Adrenal gland (tissue), 12 donors: Measurements from ENCODE around the gene DAPL1. TPM values are rescaled to one million over a fixed set of nuclear protein-coding genes. Genes with fewer than 3 reads are reported as not detected.

Experiments used
- DNase-seq, 7 donors: peaks; one replicate each; pipeline ENCODE4 v3.0.0-alpha.2; 2019 to 2020
- H3K27ac ChIP-seq, 5 donors: fragments of 200-600 bp; sonication (generic) in 4 of 5; 1 replicate in 3 of 5; 2 replicates in 2 of 5; pipeline versions ENCODE4 v1.5.1 to v1.8.0; 2016 to 2020; ENCODE audit warnings: mild to moderate bottlenecking in 1 of 5
- H3K27me3 ChIP-seq: fragments of 200-600 bp; 2 replicates; pipeline ENCODE4 v1.8.0; 2021
- H3K36me3 ChIP-seq, 2 donors: fragments of 200-600 bp; replicated peaks in 1 of 2; 1 replicate in 1 of 2; 2 replicates in 1 of 2; pipeline versions ENCODE4 v1.5.1 to v1.8.0; 2018 to 2022
- H3K4me1 ChIP-seq, 2 donors: fragments of 200-600 bp; replicated peaks in 1 of 2; 1 replicate in 1 of 2; 2 replicates in 1 of 2; pipeline versions ENCODE4 v1.5.1 to v1.8.0; 2018 to 2021
- H3K4me3 ChIP-seq, 4 donors: fragments of 200-600 bp; sonication (generic) in 3 of 4; one replicate each; pipeline ENCODE4 v1.5.1; 2016 to 2018
- H3K9me3 ChIP-seq, 3 donors: fragments of 200-600 bp; sonication (generic) in 1 of 3; replicated peaks in 1 of 3; 1 replicate in 2 of 3; 2 replicates in 1 of 3; pipeline versions ENCODE4 v1.5.1 to v1.8.0; 2016 to 2021
- CTCF ChIP-seq, 6 experiments: fragments of 450-650 bp in 4 of 6; fragments of 200-600 bp in 2 of 6; sonication (generic) in 1 of 6; IDR thresholded peaks; 1 replicate in 5 of 6; 2 replicates in 1 of 6; pipeline versions ENCODE4 v1.5.1 to v1.8.0; 2016 to 2021; ENCODE audit warnings: antibody characterized with exemption in 6 of 6, mild to moderate bottlenecking in 2 of 6, moderate library complexity in 1 of 6
- POLR2A ChIP-seq, 2 donors: fragments of 450-650 bp; IDR thresholded peaks; one replicate each; pipeline ENCODE4 v1.6.1; 2017; ENCODE audit warnings: antibody characterized with exemption in 2 of 2, mild to moderate bottlenecking in 2 of 2, moderate library complexity in 1 of 2
- WGBS, 4 donors: extraction: QIAGEN DNeasy Blood & Tissue Kit in 2 of 4; methylation state at CpG; one replicate each; pipeline versions ENCODE4 v1.1.5 to v1.1.7; 2013 to 2017; 5-methylcytosine and 5-hydroxymethylcytosine counted together
- intact Hi-C, 2 donors: fragments of 100-400 bp; cut with DNase I; formaldehyde crosslinking; loops; one replicate each; pipeline versions ENCODE4 v1.14.1 to v1.15.0; 2022 to 2023
- polyA plus RNA-seq, 3 donors: library from polyadenylated mRNA; stranded (reverse); fragments of 200-250 nt in 2 of 3; fragments of 350-450 nt in 1 of 3; fragmentation: Illumina TruSeq in 1 of 3; extraction: RNeasy Lipid Tissue Mini Kit (QIAGEN cat#74804) in 1 of 3; gene quantifications; one replicate each; pipeline ENCODE4 v1.2.3, GENCODE V29; 2013 to 2014
- total RNA-seq, 9 donors: library from RNA; depleted of rRNA in 4 of 9; stranded (reverse); fragments of >200 nt in 4 of 9; fragments of 120-200 nt in 1 of 9; fragmentation: NEBNext Ultra II Directional in 1 of 9; extraction: Animal tissue kit (Norgen Biotek cat#: 25700) in 1 of 9; gene quantifications; one replicate each; pipeline versions ENCODE4 v1.1.0 to v1.2.4, GENCODE V29; 2013 to 2023
- donor health status: healthy with polysubstance abuse.
- donor health status: Bipolar disorder and iron deficiency.
- donor health status: DM: yes; HTN: yes; CAD: no.
- donor health status: DM: no; HTN: no; CAD: no.
- donor health status: DM: no; HTN: no; CAD: no.
- donor health status: DM: yes; HTN: yes; CAD: no.

DAPL1 gene
- total and polyA plus RNA-seq, 12 donors = 0.50 to 177 (median 35.4) TPM

- no peaks in the 10 kb centered on the region for H3K36me3 ChIP-seq
- WGBS, 4 donors = 81 to 89% (median 84%) methylated on average over 13 of the region's 13 CpGs
- intact Hi-C loops = no loop called here
Measured at GRCh38 chr2:158822193-158822592, 27.1 kb downstream of the DAPL1 start.

GRCh38 chr2:158823486-158824237, 28.5 kb downstream of the DAPL1 start:
- 67 to 93% (median 72%) methylated on average over 10 of the region's 10 CpGs for WGBS, 4 donors

More at GRCh38 chr2:158822193-158822592, 27.1 kb downstream of the DAPL1 start:
- no peaks in the 10 kb centered on the region for H3K9me3 ChIP-seq
- no peak overlapping the region for H3K4me3 ChIP-seq
- H3K27ac ChIP-seq = no peak overlapping the region
- DNase-seq = no peak
- no peaks in the 10 kb centered on the region for H3K4me1 ChIP-seq
- no peak for TF ChIP-seq CTCF (IDR thresholded peaks at IDR 0.05)
- no peak for TF ChIP-seq POLR2A (IDR thresholded peaks at IDR 0.05)
- no peaks in the 10 kb centered on the region for H3K27me3 ChIP-seq

GRCh38 chr2:158825021-158825420, 29.9 kb downstream of the DAPL1 start:
- Histone ChIP-seq H3K27ac (no peak overlapping the region), H3K36me3 (no peaks in the 10 kb centered on the region), H3K9me3 (no peaks in the 10 kb centered on the region), H3K4me1 (peaks cover 7 to 13% of the 10 kb centered on the region in 2 donors), H3K4me3 (no peak overlapping the region), H3K27me3 (no peaks in the 10 kb centered on the region)
- intact Hi-C loops = no loop called here
- no peak for DNase-seq
- 88 to 97% (median 92%) methylated on average over 3 of the region's 3 CpGs for WGBS, 4 donors
- TF ChIP-seq CTCF (IDR thresholded peaks at IDR 0.05) (no peak), POLR2A (IDR thresholded peaks at IDR 0.05) (no peak)

More at GRCh38 chr2:158823486-158824237, 28.5 kb downstream of the DAPL1 start:
- DNase-seq = no peak
- Histone ChIP-seq H3K4me1 (peaks cover 0 to 6% of the 10 kb centered on the region in 2 donors), H3K9me3 (no peaks in the 10 kb centered on the region), H3K36me3 (no peaks in the 10 kb centered on the region), H3K27me3 (no peaks in the 10 kb centered on the region), H3K4me3 (no peak overlapping the region), H3K27ac (no peak overlapping the region)
- intact Hi-C loops = no loop called here
- no peak for TF ChIP-seq POLR2A (IDR thresholded peaks at IDR 0.05)
- TF ChIP-seq CTCF (IDR thresholded peaks at IDR 0.05) = no peak

GRCh38 chr2:158826965-158827364, 31.8 kb downstream of the DAPL1 start:
- 93 to 97% (median 96%) methylated on average over 3 of the region's 3 CpGs for WGBS, 4 donors
- no peak for TF ChIP-seq CTCF (IDR thresholded peaks at IDR 0.05)
- TF ChIP-seq POLR2A (IDR thresholded peaks at IDR 0.05) = no peak
- Histone ChIP-seq H3K36me3 (no peaks in the 10 kb centered on the region), H3K4me3 (no peak overlapping the region), H3K27ac (no peak overlapping the region), H3K27me3 (no peaks in the 10 kb centered on the region), H3K9me3 (no peaks in the 10 kb centered on the region), H3K4me1 (peaks cover 7 to 13% of the 10 kb centered on the region in 2 donors)
- no peak for DNase-seq
- intact Hi-C loops = no loop called here
